ENCODE results near the gene DUSP14.
"Not testable (repeated sequence)": the region's sequence is repeated elsewhere in the genome, so short reads cannot be mapped to it uniquely, and the experiment has no call there.

Gene DUSP14

GRCh38 chr17:37489197-37490001 is at the start of gene DUSP14:
Gene DUSP14, plus strand, starts transcription at chr17:37489891. Its CDS starts 22,382 bp downstream, at chr17:37512273.
- peaks cover 8% of the 10 kb centered on the region; the same call in 1 of the 2 replicates for H3K27me3 ChIP-seq
- H3K27ac ChIP-seq: peak within 1 kb of the TSS; percentile 74
- H3K4me1 ChIP-seq: peaks cover 59% of the 10 kb centered on the region
- peak within 1 kb of the TSS; percentile 79 for H3K4me3 ChIP-seq
- H3K4me2 ChIP-seq: peak within 1 kb of the TSS; percentile 97
- H3K9ac ChIP-seq: peak within 1 kb of the TSS; percentile 82
- peaks cover 43% of the 10 kb centered on the region for H4K20me1 ChIP-seq
- H3K36me3 ChIP-seq: no peaks in the 10 kb centered on the region
- TF ChIP-seq Cebpa-rat (IDR thresholded peaks at IDR 0.05): no peak
- no peaks in the 10 kb centered on the region for H3K9me3 ChIP-seq

GRCh38 chr17:37440424-37440823 is 49.3 kb upstream of the DUSP14 start:
- H3K27ac ChIP-seq: no peak overlapping the region
- no peak overlapping the region for H3K9ac ChIP-seq
- no peak overlapping the region for H3K4me3 ChIP-seq
- H3K36me3 ChIP-seq: peaks cover 94% of the 10 kb centered on the region
- H3K9me3 ChIP-seq: no peaks in the 10 kb centered on the region
- H4K20me1 ChIP-seq: peaks cover 8% of the 10 kb centered on the region; the same call in 1 of the 2 replicates
- TF ChIP-seq Cebpa-rat (IDR thresholded peaks at IDR 0.05): no peak
- no peak overlapping the region for H3K4me2 ChIP-seq
- H3K4me1 ChIP-seq: peaks cover 13% of the 10 kb centered on the region; the same call in 1 of the 2 replicates
- no peaks in the 10 kb centered on the region for H3K27me3 ChIP-seq

- Histone ChIP-seq H3K36me3 (peaks cover 92% of the 10 kb centered on the region), H3K4me2 (peak overlapping the region; percentile 20; the same call in 1 of the 2 replicates), H3K4me1 (peaks cover 13% of the 10 kb centered on the region; the same call in 1 of the 2 replicates)
- H3K27me3 ChIP-seq, H4K20me1 ChIP-seq, H3K4me3 ChIP-seq, H3K9me3 ChIP-seq, H3K27ac ChIP-seq, H3K9ac ChIP-seq: not testable (repeated sequence)
These were observed 48.2 kb upstream of the DUSP14 start for GRCh38 chr17:37441369-37442014.

GRCh38 chr17:37446027-37446426 is 43.7 kb upstream of the DUSP14 start:
- Histone ChIP-seq H3K4me3 (no peak overlapping the region), H3K36me3 (peaks cover 93% of the 10 kb centered on the region), H3K4me1 (peaks cover 8% of the 10 kb centered on the region; the same call in 1 of the 2 replicates), H3K27ac (no peak overlapping the region), H4K20me1 (peaks cover 8% of the 10 kb centered on the region; the same call in 1 of the 2 replicates), H3K4me2 (no peak overlapping the region), H3K9me3 (no peaks in the 10 kb centered on the region), H3K9ac (no peak overlapping the region), H3K27me3 (no peaks in the 10 kb centered on the region)
- TF ChIP-seq Cebpa-rat (IDR thresholded peaks at IDR 0.05): no peak

- H3K4me3 ChIP-seq: no peak overlapping the region
- no peak overlapping the region for H3K27ac ChIP-seq
- TF ChIP-seq Cebpa-rat (IDR thresholded peaks at IDR 0.05): no peak
- no peaks in the 10 kb centered on the region for H3K9me3 ChIP-seq
- no peaks in the 10 kb centered on the region for H4K20me1 ChIP-seq
- peaks cover 94% of the 10 kb centered on the region for H3K36me3 ChIP-seq
- no peak overlapping the region for H3K9ac ChIP-seq
- H3K27me3 ChIP-seq: no peaks in the 10 kb centered on the region
- no peak overlapping the region for H3K4me2 ChIP-seq
- H3K4me1 ChIP-seq: no peaks in the 10 kb centered on the region
These were observed 42.0 kb upstream of the DUSP14 start for GRCh38 chr17:37447641-37448040.

GRCh38 chr17:37450112-37450511 is 39.6 kb upstream of the DUSP14 start:
- TF ChIP-seq Cebpa-rat (IDR thresholded peaks at IDR 0.05): no peak
- H3K9ac ChIP-seq: no peak overlapping the region
- H3K4me2 ChIP-seq: no peak overlapping the region
- no peak overlapping the region for H3K27ac ChIP-seq
- no peaks in the 10 kb centered on the region for H3K9me3 ChIP-seq
- no peaks in the 10 kb centered on the region for H3K4me1 ChIP-seq
- no peaks in the 10 kb centered on the region for H3K27me3 ChIP-seq
- no peak overlapping the region for H3K4me3 ChIP-seq
- no peaks in the 10 kb centered on the region for H4K20me1 ChIP-seq
- H3K36me3 ChIP-seq: peaks cover 80% of the 10 kb centered on the region

- not testable (repeated sequence) for H3K4me1 ChIP-seq, H3K4me2 ChIP-seq, H3K4me3 ChIP-seq, H3K27me3 ChIP-seq, H4K20me1 ChIP-seq, H3K9me3 ChIP-seq, H3K27ac ChIP-seq, H3K9ac ChIP-seq
- H3K36me3 ChIP-seq: peaks cover 71% of the 10 kb centered on the region
These were observed 31.9 kb upstream of the DUSP14 start for GRCh38 chr17:37457801-37458200.

- Histone ChIP-seq H3K36me3 (peaks cover 80% of the 10 kb centered on the region), H3K4me2 (no peak overlapping the region), H3K9me3 (no peaks in the 10 kb centered on the region)
These were observed 30.9 kb upstream of the DUSP14 start for GRCh38 chr17:37458805-37459204.

GRCh38 chr17:37461668-37462067 is 28.0 kb upstream of the DUSP14 start:
- TF ChIP-seq Cebpa-rat (IDR thresholded peaks at IDR 0.05): no peak
- Histone ChIP-seq H3K9ac (no peak overlapping the region), H3K4me3 (no peak overlapping the region), H3K4me2 (no peak overlapping the region), H4K20me1 (no peaks in the 10 kb centered on the region), H3K4me1 (no peaks in the 10 kb centered on the region), H3K27ac (no peak overlapping the region), H3K36me3 (peaks cover 86% of the 10 kb centered on the region), H3K9me3 (no peaks in the 10 kb centered on the region), H3K27me3 (no peaks in the 10 kb centered on the region)

More at GRCh38 chr17:37458805-37459204, 30.9 kb upstream of the DUSP14 start:
- Histone ChIP-seq H4K20me1 (no peaks in the 10 kb centered on the region), H3K4me1 (no peaks in the 10 kb centered on the region), H3K4me3 (no peak overlapping the region), H3K27me3 (no peaks in the 10 kb centered on the region), H3K9ac (no peak overlapping the region), H3K27ac (no peak overlapping the region)
- TF ChIP-seq Cebpa-rat (IDR thresholded peaks at IDR 0.05): no peak

- H3K9ac ChIP-seq: no peak overlapping the region
- no peaks in the 10 kb centered on the region for H3K27me3 ChIP-seq
- H3K4me1 ChIP-seq: no peaks in the 10 kb centered on the region
- H3K4me2 ChIP-seq: no peak overlapping the region
- no peaks in the 10 kb centered on the region for H3K9me3 ChIP-seq
- no peak overlapping the region for H3K4me3 ChIP-seq
- peaks cover 86% of the 10 kb centered on the region for H3K36me3 ChIP-seq
- H4K20me1 ChIP-seq: no peaks in the 10 kb centered on the region
- no peak overlapping the region for H3K27ac ChIP-seq
- TF ChIP-seq Cebpa-rat (IDR thresholded peaks at IDR 0.05): no peak
These were observed 27.2 kb upstream of the DUSP14 start for GRCh38 chr17:37462492-37462891.

Data from BLaER1 (cell line).